Astrocyte (in vitro differentiated cells and primary cell): ENCODE data around the gene NES. TPM values are rescaled to one million over a fixed set of nuclear protein-coding genes. Genes with fewer than 3 reads are reported as not detected.

Experiments used
- DNase-seq: peaks from one replicate; pipeline ENCODE4 v3.0.0-alpha.2; 2010; ENCODE audit warnings: low read depth
- FAIRE-seq: peaks from 2 replicates; lab custom pipeline; 2011; peaks lifted over from hg19 to GRCh38; lab: Jason Lieb, UNC
- H2AFZ ChIP-seq: 2 replicates; pipeline ENCODE4 v1.6.0; 2012; ENCODE audit warnings: low read depth, low read length, inconsistent platforms
- H3K27ac ChIP-seq: 2 replicates; pipeline ENCODE4 v1.5.1; 2011; ENCODE audit warnings: low read depth, low read length, inconsistent platforms
- H3K27me3 ChIP-seq: 2 replicates; pipeline ENCODE4 v1.6.0; 2011; ENCODE audit warnings: low read length, inconsistent platforms; ENCODE audit not compliant: insufficient read depth
- H3K36me3 ChIP-seq: 2 replicates; pipeline ENCODE4 v1.5.1; 2011; ENCODE audit warnings: low read length, inconsistent platforms; ENCODE audit not compliant: insufficient read depth
- H3K4me1 ChIP-seq: 2 replicates; pipeline ENCODE4 v1.5.1; 2011; ENCODE audit warnings: low read length, inconsistent platforms; ENCODE audit not compliant: insufficient read depth
- H3K4me2 ChIP-seq: 2 replicates; pipeline ENCODE4 v1.6.0; 2012; ENCODE audit warnings: low read length, inconsistent platforms
- H3K4me3 ChIP-seq: 2 replicates; pipeline ENCODE4 v1.5.1; 2011; ENCODE audit warnings: low read depth, mild to moderate bottlenecking, low read length, inconsistent platforms; ENCODE audit not compliant: insufficient read depth
- H3K79me2 ChIP-seq: 2 replicates; pipeline ENCODE4 v1.6.0; 2012; ENCODE audit warnings: mild to moderate bottlenecking, low read length, inconsistent platforms; ENCODE audit not compliant: insufficient read depth
- H3K9ac ChIP-seq: 2 replicates; pipeline ENCODE4 v1.6.0; 2012; ENCODE audit warnings: mild to moderate bottlenecking, low read length, inconsistent platforms
- H3K9me3 ChIP-seq: 2 replicates; pipeline ENCODE4 v1.5.1; 2012; ENCODE audit warnings: low read depth, mild to moderate bottlenecking, low read length, inconsistent platforms; ENCODE audit not compliant: insufficient read depth
- H4K20me1 ChIP-seq: 2 replicates; pipeline ENCODE4 v1.6.0; 2012; ENCODE audit warnings: low read length, inconsistent platforms; ENCODE audit not compliant: insufficient read depth
- H3K27ac Mint-ChIP-seq: one replicate; pipeline ENCODE4 v1.8.0; 2021; ENCODE audit warnings: mild to moderate bottlenecking, mixed read lengths; ENCODE audit not compliant: unreplicated experiment
- H3K27me3 Mint-ChIP-seq: one replicate; pipeline ENCODE4 v1.8.0; 2021; ENCODE audit warnings: low read depth, mixed read lengths; ENCODE audit not compliant: unreplicated experiment
- H3K36me3 Mint-ChIP-seq: one replicate; pipeline ENCODE4 v1.8.0; 2021; ENCODE audit warnings: low read depth, mixed read lengths; ENCODE audit not compliant: unreplicated experiment
- H3K4me1 Mint-ChIP-seq: one replicate; pipeline ENCODE4 v1.8.0; 2021; ENCODE audit warnings: low read depth, mixed read lengths; ENCODE audit not compliant: unreplicated experiment
- H3K4me3 Mint-ChIP-seq: one replicate; pipeline ENCODE4 v1.8.0; 2021; ENCODE audit warnings: mild to moderate bottlenecking, moderate library complexity, mixed read lengths; ENCODE audit not compliant: unreplicated experiment
- H3K9me3 Mint-ChIP-seq: one replicate; pipeline ENCODE4 v1.8.0; 2021; ENCODE audit warnings: mild to moderate bottlenecking, mixed read lengths; ENCODE audit not compliant: unreplicated experiment
- EZH2 ChIP-seq: IDR thresholded peaks from 2 replicates; pipeline ENCODE4 v1.6.1; 2012; ENCODE audit warnings: mild to moderate bottlenecking, low read length, inconsistent platforms; ENCODE audit not compliant: insufficient read depth
- total RNA-seq: library from RNA; stranded (reverse); gene quantifications from 2 replicates; pipeline ENCODE4 v1.2.1, GENCODE V29; 2021
- TF ChIP-seq, protein P1 (sequence below): IDR thresholded peaks from 2 replicates; pipeline ENCODE4 v1.5.1; 2011; ENCODE audit warnings: low read depth, mild to moderate bottlenecking, inconsistent platforms, low read length, moderate library complexity; ENCODE audit not compliant: insufficient read depth

NES gene
- total RNA-seq, 1 donor from 2014 or later, result 310 TPM

DNA sequence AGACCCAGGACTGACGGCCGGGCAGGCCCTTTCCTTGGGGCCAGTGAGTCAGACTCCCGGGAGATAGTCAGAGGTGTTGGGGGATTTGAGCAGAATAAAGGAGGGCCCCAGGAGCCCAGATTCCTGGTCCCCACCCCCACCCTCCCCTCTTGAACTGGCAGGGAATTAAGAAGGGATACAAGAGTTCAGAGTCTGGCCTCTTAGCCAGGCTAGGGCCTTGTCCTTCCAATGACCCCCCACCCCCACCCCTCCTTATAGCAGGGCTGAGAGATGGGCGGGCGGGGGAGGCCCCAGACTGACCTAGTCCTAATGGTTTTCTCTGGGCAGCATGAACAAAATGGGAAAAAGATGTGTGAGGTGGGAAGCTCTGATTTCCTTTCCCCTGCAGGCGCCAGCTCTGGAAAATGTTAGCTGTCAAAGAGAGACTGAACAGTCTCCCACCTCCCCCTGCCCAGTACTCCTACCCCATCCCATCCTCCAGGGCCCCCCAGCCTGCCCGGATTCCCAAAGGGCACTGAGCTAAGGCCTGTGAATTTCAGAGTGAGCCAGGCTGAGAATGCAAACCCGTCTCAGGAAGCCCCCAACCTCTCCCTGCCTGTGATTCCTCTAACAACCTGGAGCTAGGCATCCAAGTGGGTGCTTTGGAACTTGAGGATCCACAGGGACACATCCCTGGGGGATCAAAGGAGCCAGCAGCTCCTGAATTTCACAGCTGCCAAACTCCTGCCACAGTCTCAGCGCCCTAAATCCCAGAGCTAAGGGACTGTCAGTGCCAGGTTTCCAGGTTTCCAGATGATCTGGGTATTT lies 34.0 kb upstream of the NES start:
- no peak overlapping the region for H3K4me3 ChIP-seq
- H3K4me1 Mint-ChIP-seq, result peaks cover 31% of the 10 kb centered on the region
- no peaks in the 10 kb centered on the region for H3K9me3 ChIP-seq
- H3K27ac ChIP-seq, result no peak overlapping the region
- H3K36me3 Mint-ChIP-seq, result peaks cover 13% of the 10 kb centered on the region
- no peaks in the 10 kb centered on the region for H3K79me2 ChIP-seq
- DNase-seq, result no peak
- no peaks in the 10 kb centered on the region for H3K9me3 Mint-ChIP-seq
- no peaks in the 10 kb centered on the region for H3K27me3 Mint-ChIP-seq
- H3K4me1 ChIP-seq, result peaks cover 52% of the 10 kb centered on the region
- peak overlapping the region; percentile 41 for H3K27ac Mint-ChIP-seq
- TF ChIP-seq EZH2, result no peak
- TF ChIP-seq, protein P1, sequence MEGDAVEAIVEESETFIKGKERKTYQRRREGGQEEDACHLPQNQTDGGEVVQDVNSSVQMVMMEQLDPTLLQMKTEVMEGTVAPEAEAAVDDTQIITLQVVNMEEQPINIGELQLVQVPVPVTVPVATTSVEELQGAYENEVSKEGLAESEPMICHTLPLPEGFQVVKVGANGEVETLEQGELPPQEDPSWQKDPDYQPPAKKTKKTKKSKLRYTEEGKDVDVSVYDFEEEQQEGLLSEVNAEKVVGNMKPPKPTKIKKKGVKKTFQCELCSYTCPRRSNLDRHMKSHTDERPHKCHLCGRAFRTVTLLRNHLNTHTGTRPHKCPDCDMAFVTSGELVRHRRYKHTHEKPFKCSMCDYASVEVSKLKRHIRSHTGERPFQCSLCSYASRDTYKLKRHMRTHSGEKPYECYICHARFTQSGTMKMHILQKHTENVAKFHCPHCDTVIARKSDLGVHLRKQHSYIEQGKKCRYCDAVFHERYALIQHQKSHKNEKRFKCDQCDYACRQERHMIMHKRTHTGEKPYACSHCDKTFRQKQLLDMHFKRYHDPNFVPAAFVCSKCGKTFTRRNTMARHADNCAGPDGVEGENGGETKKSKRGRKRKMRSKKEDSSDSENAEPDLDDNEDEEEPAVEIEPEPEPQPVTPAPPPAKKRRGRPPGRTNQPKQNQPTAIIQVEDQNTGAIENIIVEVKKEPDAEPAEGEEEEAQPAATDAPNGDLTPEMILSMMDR, result no peak
- H3K36me3 ChIP-seq, result no peaks in the 10 kb centered on the region
- H2AFZ ChIP-seq, result no peak overlapping the region
- H3K9ac ChIP-seq, result no peak overlapping the region
- no peaks in the 10 kb centered on the region for H4K20me1 ChIP-seq
- H3K4me2 ChIP-seq, result peak overlapping the region; percentile 47
- FAIRE-seq, result no peak
- no peak overlapping the region for H3K4me3 Mint-ChIP-seq
- no peaks in the 10 kb centered on the region for H3K27me3 ChIP-seq

DNA sequence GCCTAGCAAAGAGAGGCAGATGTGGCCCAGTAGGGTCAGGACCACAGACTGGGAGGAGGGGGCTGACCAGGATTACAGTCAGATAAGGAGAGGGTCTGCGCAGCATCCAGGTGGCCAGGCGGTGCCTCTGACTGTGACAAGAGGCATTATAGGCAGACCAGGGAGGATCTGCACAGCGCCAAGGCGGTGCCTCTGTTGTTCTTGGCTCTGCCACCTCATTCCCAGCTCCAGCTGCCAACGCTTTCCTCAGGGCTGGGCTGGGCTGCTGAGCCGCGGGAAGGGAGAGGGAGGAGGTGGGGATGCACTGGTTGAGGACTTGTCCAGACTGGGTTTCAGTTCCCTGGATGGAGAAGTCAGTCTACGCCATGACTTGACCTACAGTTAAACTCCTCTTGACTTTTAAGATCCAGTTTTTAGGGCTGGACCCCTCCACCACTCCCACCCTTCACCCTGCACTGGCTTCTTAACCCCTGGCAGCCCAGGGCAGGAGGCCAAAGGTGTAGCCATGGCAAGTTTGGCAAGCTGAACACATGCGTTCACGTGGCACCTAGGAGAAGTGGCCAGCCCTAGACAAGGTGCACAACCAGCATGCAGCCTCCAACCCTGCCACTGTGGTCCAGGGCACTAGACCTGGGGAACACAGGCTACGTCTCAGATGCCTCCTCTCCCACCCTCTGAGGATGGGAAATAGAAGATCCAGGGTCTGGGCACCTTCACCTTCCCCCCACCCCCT lies 32.7 kb upstream of the NES start:
- H3K36me3 Mint-ChIP-seq, result peaks cover 5% of the 10 kb centered on the region
- Histone ChIP-seq H3K79me2 (no peaks in the 10 kb centered on the region), H2AFZ (no peak overlapping the region), H3K4me1 (peaks cover 65% of the 10 kb centered on the region), H3K9ac (peak overlapping the region; percentile 10), H3K27ac (no peak overlapping the region), H3K27me3 (no peaks in the 10 kb centered on the region), H3K4me3 (no peak overlapping the region), H4K20me1 (no peaks in the 10 kb centered on the region), H3K36me3 (no peaks in the 10 kb centered on the region), H3K9me3 (no peaks in the 10 kb centered on the region), H3K4me2 (peak overlapping the region; percentile 47)
- TF ChIP-seq, protein P1, result no peak
- TF ChIP-seq EZH2, result no peak
- H3K9me3 Mint-ChIP-seq, result no peaks in the 10 kb centered on the region
- H3K27me3 Mint-ChIP-seq, result no peaks in the 10 kb centered on the region
- peaks cover 31% of the 10 kb centered on the region for H3K4me1 Mint-ChIP-seq
- DNase-seq (peak; percentile 57), FAIRE-seq (no peak)
- no peak overlapping the region for H3K4me3 Mint-ChIP-seq
- no peak overlapping the region for H3K27ac Mint-ChIP-seq
